HG03442 (cell line): Measurements from ENCODE around the gene CLDN7.

Experiments
- ATAC-seq: cut with Tn5 transposase; IDR thresholded peaks from one replicate; pipeline ENCODE4 v1.9.1; 2021; ENCODE audit warnings: mild to moderate bottlenecking, moderate library complexity; ENCODE audit not compliant: unreplicated experiment

CLDN7 gene

DNA sequence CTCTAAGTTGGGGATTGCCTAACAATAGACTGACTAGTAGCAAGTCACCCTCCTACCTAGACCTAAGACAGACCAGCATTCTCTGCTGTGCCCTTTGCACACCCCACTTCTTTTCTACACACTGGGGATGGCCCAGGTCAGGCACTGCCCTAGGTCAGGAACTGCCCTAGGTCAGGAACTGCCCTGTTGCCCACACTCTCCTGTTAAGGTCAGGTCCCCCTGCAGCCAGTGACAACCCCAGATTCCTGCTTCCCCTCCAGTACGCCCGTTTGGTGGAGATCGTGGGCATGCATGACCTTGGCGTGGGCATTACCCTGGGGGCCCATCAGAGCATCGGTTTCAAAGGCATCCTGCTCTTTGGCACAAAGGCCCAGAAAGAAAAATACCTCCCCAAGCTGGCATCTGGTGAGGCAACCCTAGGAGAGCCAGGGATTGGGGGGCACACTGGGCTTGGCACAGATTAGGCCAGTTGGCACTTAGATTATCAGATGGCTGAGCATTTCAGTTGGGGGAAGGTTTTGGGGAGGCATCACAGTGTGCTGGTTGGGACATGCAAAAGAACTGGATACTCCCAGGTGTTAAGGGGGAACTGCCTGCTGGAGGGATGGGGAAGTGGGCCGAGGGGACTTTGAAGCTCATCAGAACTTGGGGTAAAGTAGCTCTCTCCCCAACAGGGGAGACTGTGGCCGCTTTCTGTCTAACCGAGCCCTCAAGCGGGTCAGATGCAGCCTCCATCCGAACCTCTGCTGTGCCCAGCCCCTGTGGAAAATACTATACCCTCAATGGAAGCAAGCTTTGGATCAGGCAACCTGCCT lies 40.8 kb downstream of the CLDN7 start:
- no peak for ATAC-seq

DNA sequence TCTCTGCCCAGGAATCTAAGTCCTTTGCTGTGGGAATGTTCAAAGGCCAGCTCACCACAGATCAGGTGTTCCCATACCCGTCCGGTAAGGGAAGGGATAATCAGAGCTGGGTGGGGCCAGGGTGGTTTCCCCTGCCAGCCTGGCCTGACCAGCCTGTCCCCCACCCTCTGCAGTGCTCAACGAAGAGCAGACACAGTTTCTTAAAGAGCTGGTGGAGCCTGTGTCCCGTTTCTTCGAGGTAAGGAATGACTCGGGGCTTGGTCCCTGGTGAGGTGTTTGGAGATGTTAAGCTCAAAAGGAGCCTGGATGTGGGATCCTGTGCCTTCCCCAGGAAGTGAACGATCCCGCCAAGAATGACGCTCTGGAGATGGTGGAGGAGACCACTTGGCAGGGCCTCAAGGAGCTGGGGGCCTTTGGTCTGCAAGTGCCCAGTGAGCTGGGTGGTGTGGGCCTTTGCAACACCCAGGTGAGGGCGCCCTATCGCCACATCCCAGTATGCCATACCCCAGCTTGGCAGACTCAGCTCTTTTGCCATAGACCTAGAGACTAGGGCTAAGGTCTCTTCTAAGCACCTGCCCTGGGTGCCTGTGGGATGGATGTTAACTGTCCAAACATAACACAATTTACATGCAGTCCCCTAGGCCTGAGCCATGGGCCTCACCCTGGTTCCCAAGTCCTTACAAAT lies 41.5 kb downstream of the CLDN7 start:
- no peak for ATAC-seq

- peak; percentile 60 for ATAC-seq
Measured at GRCh38 chr17:7219812-7220592, 42.3 kb downstream of the CLDN7 start, which contains the start of the genes ACADVL and DLG4. Gene ACADVL, plus strand, starts transcription at chr17:7219938. Its CDS starts 47 bp downstream, at chr17:7219985. Gene DLG4, minus strand, starts transcription at chr17:7219836.

GRCh38 chr17:7219229-7219811 lies 43.0 kb downstream of the CLDN7 start:
- ATAC-seq, result no peak

- no peak for ATAC-seq
Measured at GRCh38 chr17:7218758-7219157, 43.5 kb downstream of the CLDN7 start.

GRCh38 chr17:7218166-7218565 lies 44.1 kb downstream of the CLDN7 start:
- no peak for ATAC-seq

DNA sequence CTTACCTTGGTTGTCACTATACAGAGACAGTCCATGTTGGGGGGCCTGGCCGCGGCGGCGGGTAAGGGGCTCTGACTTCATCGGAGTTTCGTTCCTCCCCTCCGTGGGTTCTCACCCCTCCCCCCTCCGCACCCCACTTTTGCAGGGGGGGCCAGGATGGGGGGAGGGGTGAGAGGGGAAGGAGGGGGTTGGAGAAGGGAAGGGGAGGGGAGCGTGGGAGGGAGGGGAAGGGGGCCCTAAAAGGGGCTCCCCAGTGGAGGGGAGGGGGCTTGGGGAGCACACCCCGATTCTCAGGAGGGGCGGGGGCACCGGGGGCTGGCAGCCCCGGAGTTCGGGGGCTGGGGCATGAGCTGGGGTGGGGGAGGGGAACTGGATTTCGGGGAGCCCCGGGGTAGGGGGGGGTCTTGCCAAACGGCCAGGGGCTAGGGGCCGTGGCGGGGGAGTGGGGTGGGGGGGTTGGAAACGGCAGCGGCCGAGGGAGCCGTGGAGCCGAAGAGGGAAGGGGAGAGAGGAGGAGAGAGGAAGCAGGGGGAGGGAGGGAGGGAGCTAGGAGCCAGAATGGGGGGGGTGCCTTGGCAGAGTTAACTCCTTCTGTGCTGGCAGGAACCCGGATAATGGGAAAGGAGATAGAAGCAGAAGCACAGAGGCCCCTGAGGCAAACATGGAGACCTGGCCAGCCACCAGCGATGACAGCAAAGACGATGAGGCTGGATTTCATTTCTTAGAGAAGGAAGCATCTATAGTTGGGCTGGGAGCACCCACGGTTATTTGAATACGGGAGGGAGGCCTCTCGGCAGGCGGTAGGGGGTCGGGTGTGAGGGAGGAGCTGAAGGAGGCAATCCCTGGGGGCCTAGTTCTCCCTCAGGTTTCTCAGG lies 44.9 kb downstream of the CLDN7 start:
- no peak for ATAC-seq

DNA sequence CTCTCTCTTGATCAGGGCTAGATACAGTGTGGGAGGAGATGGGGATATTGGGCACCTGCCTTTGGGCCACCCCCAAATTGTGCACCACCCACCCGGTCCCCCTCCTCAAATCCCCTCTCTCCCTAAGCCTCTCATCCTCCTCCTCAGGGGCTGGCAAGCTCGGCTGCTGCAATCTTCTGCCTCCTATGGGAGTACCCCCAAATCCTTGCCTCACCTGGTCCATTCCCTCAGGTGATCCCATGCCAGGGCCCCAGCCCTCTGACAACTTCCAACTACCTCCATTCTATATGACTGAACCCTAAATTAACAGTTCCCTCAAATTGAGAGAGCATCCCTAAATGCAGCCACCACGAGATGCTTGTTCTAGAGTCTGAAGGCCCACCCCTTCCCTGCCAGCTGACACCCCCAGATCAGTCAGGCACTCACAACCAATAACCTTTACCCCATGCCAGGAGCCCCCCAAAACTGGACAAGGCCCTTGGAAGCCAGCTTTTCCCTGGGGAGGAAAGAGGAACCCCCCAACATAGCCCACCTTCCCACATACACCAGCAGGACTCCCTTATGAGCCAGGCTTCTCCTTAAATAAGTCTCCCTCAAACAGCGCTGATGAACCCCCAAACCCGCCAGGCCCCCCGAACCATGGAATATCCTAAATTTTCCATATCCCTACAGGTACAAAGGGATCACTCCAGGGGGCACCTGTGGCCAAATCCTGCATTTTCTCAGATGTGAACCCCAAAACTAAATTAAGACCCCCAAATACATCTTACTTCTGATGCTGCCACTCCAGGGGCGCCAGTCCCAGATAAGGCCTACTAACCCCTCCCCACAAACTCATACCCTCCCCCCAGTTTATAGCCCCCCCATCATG lies 45.8 kb downstream of the CLDN7 start:
- no peak for ATAC-seq

DNA sequence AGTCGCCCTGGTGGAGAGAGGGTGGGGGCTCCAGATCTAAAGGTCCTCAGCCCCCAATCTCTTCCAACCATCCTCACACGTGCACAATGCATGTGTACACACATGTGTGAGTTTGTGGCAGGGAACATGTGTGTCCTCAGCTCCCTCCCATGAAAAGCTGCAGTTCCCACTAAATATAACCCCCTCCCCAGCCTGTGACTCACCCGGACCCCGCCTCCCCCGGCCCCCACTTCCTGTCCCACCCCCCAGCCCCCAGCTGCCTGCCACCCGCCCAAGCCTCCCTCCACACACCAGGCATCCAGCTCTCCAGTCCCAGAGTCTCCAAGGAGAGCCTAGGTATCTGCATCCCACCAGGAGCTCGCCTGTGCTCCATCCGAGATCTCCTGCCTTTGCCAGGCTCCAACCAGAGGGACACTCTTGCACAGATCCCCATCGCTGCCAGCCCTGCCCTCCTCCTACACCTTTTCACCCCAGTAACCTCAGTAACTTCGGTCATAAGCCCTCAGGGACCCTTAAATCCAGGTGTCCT lies 46.6 kb downstream of the CLDN7 start:
- no peak for ATAC-seq

DNA sequence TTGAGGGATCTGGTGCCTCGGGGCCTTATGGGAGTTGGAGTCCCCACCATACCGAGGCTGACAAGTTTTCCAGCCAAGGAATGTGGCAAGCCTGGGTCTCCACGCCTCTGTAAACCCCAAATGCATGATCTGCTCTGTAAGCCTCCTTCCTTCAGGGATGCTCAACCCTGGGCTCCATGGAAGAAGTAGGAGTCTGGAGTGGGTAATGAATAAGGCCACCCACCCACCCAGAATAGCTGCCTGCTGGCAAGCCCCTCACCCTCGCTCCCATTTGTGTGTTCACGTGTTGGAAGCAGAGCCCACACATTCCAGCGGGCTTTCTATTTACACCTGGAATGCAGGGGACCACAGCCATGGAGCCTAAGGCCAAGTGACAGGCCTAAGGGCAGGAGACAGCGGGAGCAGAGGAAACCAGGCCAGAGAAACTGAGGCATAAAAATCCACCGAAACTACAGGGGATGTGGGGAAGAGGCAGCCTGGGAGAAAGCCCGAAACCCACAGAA lies 47.1 kb downstream of the CLDN7 start:
- no peak for ATAC-seq

- peak; percentile 70 for ATAC-seq
Measured at GRCh38 chr17:7214300-7215135, 47.8 kb downstream of the CLDN7 start.

- ATAC-seq, result no peak
Measured at GRCh38 chr17:7213895-7214299, 48.4 kb downstream of the CLDN7 start.

DNA sequence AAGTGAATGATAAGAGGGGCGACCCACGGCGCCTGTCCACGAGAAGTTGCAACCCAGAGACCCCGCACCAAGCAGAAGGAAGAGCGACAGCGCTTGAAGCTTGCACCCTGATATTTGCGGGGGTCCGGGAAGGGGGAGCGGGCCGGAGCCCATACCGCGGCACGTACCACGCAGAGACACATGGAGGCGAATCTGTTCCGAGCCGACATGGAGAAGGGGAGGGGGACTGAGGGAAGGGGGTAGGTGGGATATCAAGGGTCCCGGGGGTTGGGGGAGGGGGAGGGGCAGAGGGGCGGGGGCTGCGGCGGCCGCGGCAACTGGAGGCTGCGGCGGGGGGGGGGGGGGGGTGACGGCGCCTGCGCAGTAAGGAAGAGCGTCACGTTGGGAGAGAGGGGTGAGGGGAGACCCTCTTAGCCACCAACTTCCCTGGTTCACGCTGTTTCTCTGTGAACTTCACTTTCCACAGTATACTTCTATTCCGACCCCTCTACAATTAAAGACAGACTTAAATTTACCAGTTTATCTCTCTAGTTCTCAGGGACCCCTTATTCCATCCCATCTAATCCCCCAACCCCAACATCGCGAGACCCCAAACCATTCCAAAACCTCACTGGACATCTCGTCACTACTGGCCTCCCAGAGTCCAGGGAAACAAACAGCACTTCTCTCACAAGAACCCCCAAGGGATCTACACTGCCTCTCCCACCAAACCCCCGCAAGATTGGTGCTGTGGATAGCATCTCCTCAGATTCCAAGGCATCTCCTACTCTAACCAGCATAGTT lies 50.6 kb downstream of the CLDN7 start:
- no peak for ATAC-seq
